Measurements from ENCODE around the gene HSD11B1.

HSD11B1 gene

DNA sequence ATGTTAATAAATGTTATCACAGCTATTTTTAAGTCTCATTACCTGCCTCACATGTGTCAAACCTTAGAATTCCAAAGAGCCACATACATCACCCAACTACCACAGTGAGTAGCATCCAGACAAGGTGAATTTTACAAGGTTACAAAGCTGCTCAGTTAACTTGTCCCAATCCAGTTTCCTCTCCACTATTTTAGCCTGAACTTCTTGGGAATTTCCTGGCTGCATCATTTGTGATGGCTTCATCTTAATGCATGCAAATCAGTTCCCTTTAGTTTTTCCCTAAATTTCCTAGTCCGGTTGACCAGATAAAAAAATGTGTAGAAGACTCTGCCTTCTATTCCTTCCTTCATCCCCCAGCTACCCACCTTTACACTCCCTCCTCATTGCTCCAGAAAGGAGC, 50.6 kb downstream of the HSD11B1 start:
- no peak for DNase-seq

DNA sequence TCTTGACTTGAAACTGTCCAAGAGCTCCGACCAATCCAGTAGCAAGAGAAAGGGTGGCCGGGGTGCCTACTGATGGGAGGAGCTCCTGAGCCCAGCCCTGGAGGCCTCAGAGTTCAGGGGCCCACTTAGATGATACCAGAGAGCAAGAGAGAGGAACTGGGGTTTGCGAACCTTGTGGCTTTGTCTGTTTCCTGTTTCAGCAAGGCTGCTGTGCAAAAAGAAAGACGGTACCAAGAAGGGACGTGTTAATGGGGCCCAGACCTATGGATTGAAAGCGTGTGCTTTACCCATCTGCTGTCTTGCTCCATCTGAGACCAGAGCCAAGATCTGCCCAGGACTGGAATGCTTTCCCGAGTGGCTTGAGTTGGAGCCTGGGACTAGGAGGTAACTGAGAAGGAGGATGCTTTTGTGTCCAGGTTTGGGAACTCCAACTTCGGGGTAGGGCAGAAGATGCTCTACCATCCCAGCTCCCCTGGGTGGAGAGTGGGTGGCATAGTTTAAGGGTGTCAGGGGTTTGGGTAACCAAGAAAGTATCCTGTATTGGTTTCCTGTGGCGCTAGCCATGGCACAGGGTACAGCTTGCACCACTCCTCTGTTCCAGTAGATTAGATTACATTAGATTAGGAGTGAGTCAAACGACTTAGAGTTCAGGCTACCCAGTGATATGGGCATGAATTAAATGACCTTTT, 51.4 kb downstream of the HSD11B1 start, which contains the start of gene TRAF3IP3:
Gene TRAF3IP3 (plus strand): TSS at position 128 of the 689 bp plus-strand sequence. CDS start 3,987 bp downstream, outside the sequence.
- DNase-seq: peak in 11 of 56 donors; percentile 6 to 46 (median 16)

DNA sequence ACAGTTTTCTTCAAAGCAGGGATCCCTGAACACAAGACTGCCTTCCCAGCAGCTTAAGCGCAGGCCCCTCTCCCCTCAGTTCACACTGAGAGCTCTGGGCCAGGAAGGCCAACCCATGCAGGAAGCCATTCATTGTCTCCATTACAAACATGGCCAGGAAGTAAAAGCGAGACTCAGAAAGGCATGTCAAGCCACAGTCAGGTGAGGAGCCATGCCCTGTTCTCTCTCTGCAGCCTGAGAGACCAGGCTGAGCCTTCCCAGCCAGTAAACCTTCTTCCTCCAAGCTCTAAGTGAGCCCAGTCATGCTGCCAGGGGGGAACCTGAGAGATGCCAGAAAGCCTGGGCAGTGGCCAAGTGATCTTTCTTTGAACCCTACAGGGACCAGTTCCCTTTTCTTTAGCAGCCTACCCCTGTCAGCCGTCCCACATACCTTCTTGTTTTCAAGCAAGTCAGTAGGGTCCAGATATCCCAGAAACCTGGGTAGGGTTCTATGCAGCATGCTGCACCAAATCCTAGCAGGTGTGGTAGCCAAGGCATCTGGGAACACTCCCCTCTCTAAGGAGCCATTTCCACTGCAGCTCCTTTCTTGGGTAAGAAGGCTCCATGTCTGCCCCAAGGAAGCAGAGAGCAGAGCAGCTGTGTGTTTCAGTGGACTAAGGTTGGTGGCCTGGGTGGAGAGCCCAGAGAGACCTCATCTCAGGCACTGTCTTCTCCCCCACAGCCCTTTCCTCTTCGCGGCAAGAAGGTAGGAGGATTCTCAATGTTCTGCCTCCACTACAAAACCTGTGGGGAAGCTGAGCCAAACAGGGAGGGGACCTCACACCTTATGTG, 52.2 kb downstream of the HSD11B1 start:
- peak in 8 of 56 donors; percentile 3 to 45 (median 12) for DNase-seq

GRCh38 chr1:209758400-209758799, 53.8 kb downstream of the HSD11B1 start:
- DNase-seq: no peak

DNA sequence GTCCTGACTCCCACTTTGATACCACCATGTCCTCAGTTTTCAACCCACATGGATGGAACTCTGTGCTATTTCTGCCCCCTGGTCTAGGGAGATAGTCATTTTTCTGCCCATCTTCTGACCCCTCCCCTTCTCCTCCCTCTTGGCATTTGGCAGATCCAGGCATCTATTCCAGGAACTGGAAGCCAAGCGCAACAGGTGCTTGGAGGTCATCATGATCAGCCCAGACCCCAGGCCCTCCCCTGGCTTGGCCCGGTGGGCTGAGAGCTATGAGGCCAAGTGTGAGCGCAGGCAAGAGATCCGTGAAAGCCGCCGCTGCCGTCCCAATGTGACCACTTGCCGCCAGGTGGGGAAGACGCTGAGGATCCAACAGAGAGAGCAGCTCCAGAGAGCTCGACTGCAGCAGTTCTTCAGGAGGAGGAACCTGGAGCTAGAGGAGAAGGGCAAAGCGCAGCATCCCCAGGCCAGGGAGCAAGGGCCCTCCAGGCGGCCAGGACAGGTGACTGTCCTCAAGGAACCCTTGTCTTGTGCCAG, 55.2 kb downstream of the HSD11B1 start:
- no peak for DNase-seq

DNA sequence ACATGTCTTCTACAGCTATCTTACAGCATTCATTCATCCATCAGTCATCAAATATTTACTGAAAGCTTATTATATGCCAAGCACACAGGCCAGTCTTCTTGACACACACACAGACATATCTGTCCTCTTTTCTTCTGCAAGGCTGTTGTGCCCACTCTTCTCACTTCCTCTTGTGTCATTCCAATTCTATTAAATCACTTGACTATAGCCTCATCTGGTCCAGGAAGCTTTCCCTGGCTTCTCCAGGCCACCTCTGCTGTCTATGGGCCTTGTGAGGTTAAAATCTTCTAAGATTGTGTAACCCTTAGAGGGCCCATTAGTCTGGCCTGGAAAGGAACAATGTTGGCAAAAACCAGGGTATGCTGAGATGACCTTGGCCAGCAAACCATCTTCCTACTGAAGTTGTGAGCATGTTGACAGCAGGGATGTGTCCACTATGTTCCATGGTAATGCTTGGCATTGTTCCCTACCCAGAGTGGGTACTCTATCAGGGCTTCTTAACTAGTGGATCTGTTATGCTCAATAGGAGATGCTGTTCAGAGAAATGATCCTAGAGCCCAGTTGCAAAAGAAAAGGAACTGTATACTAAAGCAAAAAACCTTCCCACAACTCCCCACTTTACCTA, 56.5 kb downstream of the HSD11B1 start:
- DNase-seq: no peak

GRCh38 chr1:209766051-209766450, 61.4 kb downstream of the HSD11B1 start:
- DNase-seq: no peak

GRCh38 chr1:209767096-209767495, 62.5 kb downstream of the HSD11B1 start:
- no peak for DNase-seq

- no peak for DNase-seq
Observed at GRCh38 chr1:209767706-209768105, 63.1 kb downstream of the HSD11B1 start.

DNA sequence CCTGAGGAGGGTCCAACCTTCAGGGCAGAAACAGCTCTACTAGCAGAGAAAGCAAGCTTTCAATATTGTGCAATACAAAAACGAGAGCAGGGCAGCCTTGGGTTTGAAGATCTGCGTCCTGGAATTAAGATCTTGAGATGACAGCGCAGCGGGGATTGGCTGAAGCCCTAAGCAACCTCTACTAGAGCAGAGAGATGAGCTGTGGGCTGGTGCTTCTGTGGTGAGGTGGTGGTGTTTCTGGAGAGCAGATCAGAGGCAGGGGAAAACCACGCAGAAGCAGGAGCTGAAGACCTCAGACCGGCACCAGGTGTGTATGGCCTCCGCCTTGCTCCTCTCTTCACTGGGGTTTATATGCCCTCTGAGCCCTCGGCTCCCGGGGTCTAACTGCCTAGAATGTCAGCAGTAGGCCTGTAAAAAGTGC, 63.7 kb downstream of the HSD11B1 start:
- no peak for DNase-seq

DNA sequence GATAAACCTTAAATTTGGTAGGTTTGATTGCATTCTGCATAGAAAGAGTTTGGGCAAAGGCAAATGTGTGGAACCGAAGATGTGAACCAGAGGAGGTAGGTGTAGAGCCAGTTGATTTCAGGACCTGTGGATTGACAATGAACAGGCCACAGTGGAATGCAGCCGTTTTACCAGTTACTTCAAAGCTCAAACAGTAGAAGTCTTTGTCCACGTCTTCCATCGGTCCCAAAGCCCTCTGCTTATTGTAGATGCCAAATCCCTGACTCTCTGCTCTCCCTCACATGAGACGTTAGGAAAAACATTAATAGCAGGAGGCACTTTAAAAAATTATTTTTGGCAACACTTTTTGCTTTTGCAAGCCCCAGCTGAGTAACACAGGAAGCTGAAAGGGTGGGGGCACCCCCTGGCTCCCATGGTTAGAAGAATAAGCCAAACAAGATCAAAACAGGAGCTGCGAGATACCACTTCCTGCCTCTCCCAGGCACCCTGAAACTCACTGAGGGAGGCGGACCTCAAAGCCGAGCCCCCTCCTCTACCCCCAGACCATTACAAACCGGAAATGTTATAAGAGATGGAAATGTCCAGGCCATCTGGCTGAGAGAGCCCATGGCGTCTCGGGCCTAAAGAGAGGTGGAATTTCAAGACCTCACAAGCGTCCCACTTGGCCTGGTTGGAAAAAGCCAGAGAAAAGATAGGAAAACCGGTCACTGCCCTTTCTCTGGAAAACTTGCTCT, 64.7 kb downstream of the HSD11B1 start:
- peak in 13 of 56 donors; percentile 8 to 51 (median 24) for DNase-seq

- DNase-seq: peak in 2 of 56 donors; percentile 4 to 8
Observed at GRCh38 chr1:209769971-209770370, 65.3 kb downstream of the HSD11B1 start.

DNA sequence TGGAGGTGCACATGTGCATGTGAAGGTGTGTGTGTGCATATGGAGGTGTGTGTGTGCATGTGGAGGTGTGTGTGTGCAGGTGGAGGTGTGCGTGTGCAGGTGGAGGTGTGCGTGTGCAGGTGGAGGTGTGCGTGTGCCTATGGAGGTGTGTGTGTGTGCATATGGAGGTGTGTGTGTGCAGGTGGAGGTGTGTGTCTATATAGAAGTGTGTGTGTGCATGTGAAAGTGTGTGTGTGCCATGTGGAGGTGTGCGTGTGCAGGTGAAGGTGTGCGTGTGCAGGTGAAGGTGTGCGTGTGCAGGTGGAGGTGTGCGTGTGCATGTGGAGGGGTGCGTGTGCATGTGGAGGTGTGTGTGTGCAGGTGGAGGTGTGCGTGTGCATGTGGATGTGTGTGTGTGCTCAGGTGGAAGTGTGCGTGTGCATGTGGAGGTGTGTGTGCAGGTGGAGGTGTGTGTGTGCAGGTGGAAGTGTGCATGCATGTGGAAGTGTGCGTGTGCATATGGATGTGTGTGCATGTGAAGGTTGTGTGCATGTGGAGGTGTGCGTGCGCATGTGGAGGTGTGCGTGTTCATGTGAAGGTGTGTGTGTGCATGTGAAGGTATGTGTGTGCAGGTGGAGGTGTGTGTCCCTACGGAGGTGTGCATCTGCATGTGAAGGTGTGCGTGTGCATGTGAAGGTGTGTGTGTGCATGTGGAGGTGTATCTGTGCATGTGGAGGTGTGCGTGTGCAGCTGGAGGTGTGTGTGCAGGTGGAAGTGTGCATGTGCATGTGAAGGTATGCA, 66.2 kb downstream of the HSD11B1 start:
- no peak for DNase-seq

- no peak for DNase-seq
Observed at GRCh38 chr1:209772126-209772525, 67.5 kb downstream of the HSD11B1 start.

GRCh38 chr1:209774592-209774991, 69.9 kb downstream of the HSD11B1 start:
- no peak for DNase-seq

- DNase-seq: peak in 1 of 56 donors; percentile 8
Observed at GRCh38 chr1:209775678-209776077, 71.0 kb downstream of the HSD11B1 start.

- no peak for DNase-seq
Observed at GRCh38 chr1:209777587-209777986, 72.9 kb downstream of the HSD11B1 start.

DNA sequence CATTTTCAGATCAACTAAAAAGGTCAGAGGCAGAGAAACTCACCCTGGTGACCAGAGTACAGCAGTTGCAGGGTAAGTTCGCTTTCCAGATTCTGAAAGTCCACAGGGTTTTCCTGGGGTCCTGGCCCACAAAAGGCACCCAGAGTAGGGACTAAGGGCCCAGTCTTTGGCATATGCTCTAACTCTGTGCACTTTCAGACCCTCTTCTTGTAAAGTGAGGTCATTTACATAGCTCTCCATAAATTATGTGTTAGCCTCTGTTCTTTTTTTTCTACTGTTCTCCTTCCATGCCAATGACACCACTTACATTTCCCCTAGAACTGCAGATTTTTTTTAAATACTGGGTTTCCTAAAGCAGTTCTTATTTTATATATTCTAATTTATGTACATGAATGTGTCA, 73.5 kb downstream of the HSD11B1 start:
- DNase-seq: no peak

- DNase-seq: no peak
Observed at GRCh38 chr1:209780268-209780667, 75.6 kb downstream of the HSD11B1 start.

- DNase-seq: no peak
Observed at GRCh38 chr1:209783386-209783785, 78.7 kb downstream of the HSD11B1 start.
